Sigmoid colon (tissue), 7 donors: Measurements from ENCODE around the gene EXOC3L4. TPM values are rescaled to one million over a fixed set of nuclear protein-coding genes. Genes with fewer than 3 reads are reported as not detected.

Source experiments
- DNase-seq: peaks from one replicate; pipeline ENCODE4 v3.0.0-alpha.2; 2019
- H3K27ac ChIP-seq, 4 donors: fragments of 200-600 bp; sonication (generic); one replicate each; pipeline ENCODE4 v1.5.1; 2016 to 2019; ENCODE audit warnings: mild to moderate bottlenecking in 1 of 4
- H3K27me3 ChIP-seq, 3 donors: fragments of 200-600 bp; sonication (generic); one replicate each; pipeline ENCODE4 v1.5.1; 2019; ENCODE audit warnings: mild to moderate bottlenecking in 1 of 3
- H3K36me3 ChIP-seq, 4 donors: fragments of 200-600 bp; sonication (generic); one replicate each; pipeline ENCODE4 v1.5.1; 2016 to 2019
- H3K4me1 ChIP-seq, 4 donors: fragments of 200-600 bp; sonication (generic); one replicate each; pipeline ENCODE4 v1.5.1; 2017 to 2019
- H3K4me3 ChIP-seq, 4 donors: fragments of 200-600 bp; sonication (generic); one replicate each; pipeline ENCODE4 v1.5.1; 2017 to 2019; ENCODE audit warnings: mild to moderate bottlenecking in 2 of 4, moderate library complexity in 1 of 4
- H3K9me3 ChIP-seq, 4 donors: fragments of 200-600 bp in 3 of 4; sonication (generic) in 3 of 4; one replicate each; pipeline versions ENCODE4 v1.5.1 to v1.6.1; 2013 to 2019
- EP300 ChIP-seq, 4 donors: sonication (generic); formaldehyde crosslinking; IDR thresholded peaks; one replicate each; pipeline ENCODE4 v1.6.1; 2017; ENCODE audit warnings: antibody characterized with exemption in 4 of 4
- POLR2A ChIP-seq, 2 donors: fragments of 450-650 bp; IDR thresholded peaks; one replicate each; pipeline ENCODE4 v1.6.1; 2016; ENCODE audit warnings: antibody characterized with exemption in 2 of 2, mild to moderate bottlenecking in 2 of 2, moderate library complexity in 2 of 2
- POLR2AphosphoS5 ChIP-seq, 4 donors: sonication (generic); formaldehyde crosslinking; IDR thresholded peaks; one replicate each; pipeline ENCODE4 v1.6.1; 2017; ENCODE audit warnings: antibody characterized with exemption in 4 of 4
- WGBS, 2 donors: extraction: QIAGEN DNeasy Blood & Tissue Kit; methylation state at CpG; one replicate each; pipeline ENCODE4 v1.1.7; 2013; 5-methylcytosine and 5-hydroxymethylcytosine counted together
- intact Hi-C: fragments of 100-400 bp; cut with DNase I; formaldehyde crosslinking; loops from one replicate; pipeline ENCODE4 v1.15.1; 2023
- polyA plus RNA-seq, 3 donors: library from polyadenylated mRNA; stranded (reverse); fragments of 200-250 nt; gene quantifications; one replicate each; pipeline ENCODE4 v1.2.3, GENCODE V29; 2013
- total RNA-seq, 4 donors: library from RNA; depleted of rRNA; stranded (reverse); fragments of >200 nt; gene quantifications; one replicate each; pipeline ENCODE4 v1.1.0, GENCODE V29; 2016
- TF ChIP-seq, protein P1 (sequence below), 4 experiments: fragments of 450-650 bp in 3 of 4; fragments of 200-600 bp in 1 of 4; IDR thresholded peaks; one replicate each; pipeline ENCODE4 v1.5.1; 2016 to 2019; ENCODE audit warnings: antibody characterized with exemption in 4 of 4, mild to moderate bottlenecking in 3 of 4, moderate library complexity in 2 of 4
- donor health status: healthy with polysubstance abuse.
- donor health status: Bipolar disorder and iron deficiency.
- donor health status: healthy.

EXOC3L4 gene
- total and polyA plus RNA-seq, 7 donors, result 0.36 to 23.8 (median 1.8) TPM

DNA sequence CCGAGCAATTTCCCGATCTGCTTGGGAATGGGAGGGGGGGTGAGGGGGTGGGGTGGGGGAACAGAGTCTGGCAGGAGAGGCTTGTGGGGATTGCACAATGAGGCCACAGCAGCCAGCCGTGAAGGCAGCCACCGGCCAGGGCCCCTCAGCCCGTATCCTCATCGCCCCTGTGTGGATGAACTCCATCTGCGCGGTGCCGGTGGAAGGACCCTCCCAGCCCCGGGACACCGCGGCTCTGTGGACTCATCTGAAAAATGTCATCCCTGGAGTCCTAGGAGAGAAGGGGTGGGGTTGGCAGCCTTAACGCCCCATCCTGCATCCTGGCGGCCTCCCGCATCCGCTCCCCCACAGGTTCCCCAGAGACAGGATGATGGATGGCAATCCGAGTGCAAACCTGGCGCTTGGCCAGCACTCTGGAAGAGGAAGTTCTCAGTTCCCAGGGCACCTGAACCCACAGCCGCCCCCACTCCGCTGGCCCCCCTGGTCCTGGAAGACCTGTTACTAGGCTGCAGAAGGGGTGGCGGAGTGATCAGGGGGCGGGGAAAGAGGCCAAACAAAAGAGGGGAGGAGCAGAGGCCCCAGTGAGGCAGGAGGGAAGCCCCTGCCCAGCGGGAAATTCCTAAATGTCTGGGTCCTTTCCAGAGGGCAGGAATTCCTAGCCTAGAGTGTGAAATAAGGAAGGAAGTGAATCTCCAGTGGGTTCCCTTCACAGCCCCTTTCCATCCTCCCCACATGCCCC is 27.5 kb downstream of the EXOC3L4 start:
- H3K4me1 ChIP-seq, result peaks cover 0 to 68% (median 64%) of the 10 kb centered on the region in 4 donors
- no peaks in the 10 kb centered on the region for H3K36me3 ChIP-seq
- peak overlapping the region; percentile 44 to 78 (median 64) for H3K4me3 ChIP-seq
- intact Hi-C loops, result no loop called here
- peak; percentile 39 to 73 (median 54) for TF ChIP-seq POLR2AphosphoS5 (IDR thresholded peaks at IDR 0.05)
- TF ChIP-seq, protein P1, sequence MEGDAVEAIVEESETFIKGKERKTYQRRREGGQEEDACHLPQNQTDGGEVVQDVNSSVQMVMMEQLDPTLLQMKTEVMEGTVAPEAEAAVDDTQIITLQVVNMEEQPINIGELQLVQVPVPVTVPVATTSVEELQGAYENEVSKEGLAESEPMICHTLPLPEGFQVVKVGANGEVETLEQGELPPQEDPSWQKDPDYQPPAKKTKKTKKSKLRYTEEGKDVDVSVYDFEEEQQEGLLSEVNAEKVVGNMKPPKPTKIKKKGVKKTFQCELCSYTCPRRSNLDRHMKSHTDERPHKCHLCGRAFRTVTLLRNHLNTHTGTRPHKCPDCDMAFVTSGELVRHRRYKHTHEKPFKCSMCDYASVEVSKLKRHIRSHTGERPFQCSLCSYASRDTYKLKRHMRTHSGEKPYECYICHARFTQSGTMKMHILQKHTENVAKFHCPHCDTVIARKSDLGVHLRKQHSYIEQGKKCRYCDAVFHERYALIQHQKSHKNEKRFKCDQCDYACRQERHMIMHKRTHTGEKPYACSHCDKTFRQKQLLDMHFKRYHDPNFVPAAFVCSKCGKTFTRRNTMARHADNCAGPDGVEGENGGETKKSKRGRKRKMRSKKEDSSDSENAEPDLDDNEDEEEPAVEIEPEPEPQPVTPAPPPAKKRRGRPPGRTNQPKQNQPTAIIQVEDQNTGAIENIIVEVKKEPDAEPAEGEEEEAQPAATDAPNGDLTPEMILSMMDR (IDR thresholded peaks at IDR 0.05), result no peak
- H3K9me3 ChIP-seq, result no peaks in the 10 kb centered on the region
- peak overlapping the region; percentile 83 to 87 (median 86) for H3K27ac ChIP-seq
- 4 to 6% methylated on average over 23 of the region's 23 CpGs for WGBS, 2 donors
- peak; percentile 96 for DNase-seq
- H3K27me3 ChIP-seq, result peaks cover 0 to 22% (median 3%) of the 10 kb centered on the region in 3 donors

DNA sequence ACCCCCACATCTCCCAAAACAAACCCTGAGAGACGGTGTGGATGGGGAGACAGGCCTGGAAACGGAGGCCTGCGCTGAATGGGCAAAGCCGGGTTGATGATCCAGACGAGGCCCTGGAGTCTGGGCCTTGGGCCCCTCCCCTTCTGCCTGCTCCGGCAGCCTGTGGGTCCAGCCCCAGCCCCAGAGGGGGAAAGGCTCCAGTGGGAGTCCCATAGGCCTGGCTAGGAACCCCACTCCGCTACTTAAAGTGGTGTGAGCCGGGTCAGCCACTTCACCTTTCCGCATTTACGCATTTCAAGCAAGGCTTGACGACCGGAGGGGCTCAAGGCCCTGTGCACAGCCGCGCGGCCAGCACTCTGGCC is 28.0 kb downstream of the EXOC3L4 start:
- H3K27me3 ChIP-seq, result peaks cover 0 to 22% (median 3%) of the 10 kb centered on the region in 3 donors
- H3K36me3 ChIP-seq, result no peaks in the 10 kb centered on the region
- DNase-seq, result no peak
- intact Hi-C loops, result no loop called here
- WGBS, 2 donors, result 23 to 34% methylated on average over 15 of the region's 15 CpGs
- peak overlapping the region; percentile 44 to 78 (median 64) for H3K4me3 ChIP-seq
- H3K4me1 ChIP-seq, result peaks cover 0 to 72% (median 66%) of the 10 kb centered on the region in 4 donors
- no peak for TF ChIP-seq EP300 (IDR thresholded peaks at IDR 0.05)
- TF ChIP-seq POLR2A (IDR thresholded peaks at IDR 0.05), result no peak
- TF ChIP-seq POLR2AphosphoS5 (IDR thresholded peaks at IDR 0.05), result no peak
- TF ChIP-seq, protein P1 (IDR thresholded peaks at IDR 0.05), result no peak
- H3K9me3 ChIP-seq, result no peaks in the 10 kb centered on the region
- peak overlapping the region; percentile 83 to 87 (median 86) for H3K27ac ChIP-seq

DNA sequence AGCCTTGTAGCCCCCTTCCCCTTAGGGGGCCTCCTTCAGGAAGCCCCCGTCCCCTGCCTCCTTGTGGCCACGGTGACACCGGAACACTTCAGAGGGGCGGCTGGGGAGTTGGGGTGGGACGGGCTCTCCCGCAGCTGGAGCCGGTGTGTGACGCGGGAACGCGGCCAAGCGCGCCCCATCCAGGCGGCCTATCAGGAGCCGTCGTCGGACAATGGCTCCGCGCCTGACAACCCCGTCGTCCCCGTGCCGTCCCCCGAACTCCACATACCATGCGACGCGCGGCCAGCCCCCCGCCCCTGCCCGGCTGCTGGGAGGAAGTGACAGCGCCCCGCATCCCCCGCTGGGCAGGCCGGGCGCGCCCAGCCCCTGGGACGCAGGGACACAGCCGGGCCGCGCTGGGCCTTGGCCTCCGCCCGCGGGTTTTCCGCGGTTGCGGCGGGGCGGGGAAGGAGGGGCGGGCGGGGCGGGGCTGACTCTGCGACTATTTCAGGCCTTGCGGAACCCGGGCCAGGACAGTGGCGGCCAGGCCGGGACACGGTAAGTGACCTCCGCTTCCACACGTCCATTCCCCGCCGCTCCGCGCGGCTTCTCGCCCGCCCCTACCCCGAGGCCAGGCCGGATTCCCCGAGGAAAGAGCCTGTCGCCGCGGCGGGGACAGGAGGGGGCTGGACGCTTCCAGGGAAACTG is 28.6 kb downstream of the EXOC3L4 start, which contains the start of gene TNFAIP2:
TSS of gene TNFAIP2 (plus strand) at position 515 of the 687 bp plus-strand sequence. CDS start 2,997 bp downstream, outside the sequence.
- no peaks in the 10 kb centered on the region for H3K36me3 ChIP-seq
- TF ChIP-seq POLR2A (IDR thresholded peaks at IDR 0.05) (no peak), EP300 (IDR thresholded peaks at IDR 0.05) (no peak), POLR2AphosphoS5 (IDR thresholded peaks at IDR 0.05) (peak; percentile 28 to 77 (median 70))
- intact Hi-C loops, result no loop called here
- H3K4me3 ChIP-seq, result peak within 1 kb of the TSS; percentile 44 to 78 (median 64)
- H3K27me3 ChIP-seq, result peaks cover 0 to 22% (median 3%) of the 10 kb centered on the region in 3 donors
- 2% methylated on average over 74 of the region's 74 CpGs for WGBS, 2 donors
- no peaks in the 10 kb centered on the region for H3K9me3 ChIP-seq
- peak; percentile 84 for DNase-seq
- H3K27ac ChIP-seq, result peak within 1 kb of the TSS; percentile 83 to 87 (median 86)
- peaks cover 0 to 77% (median 68%) of the 10 kb centered on the region in 4 donors for H3K4me1 ChIP-seq

DNA sequence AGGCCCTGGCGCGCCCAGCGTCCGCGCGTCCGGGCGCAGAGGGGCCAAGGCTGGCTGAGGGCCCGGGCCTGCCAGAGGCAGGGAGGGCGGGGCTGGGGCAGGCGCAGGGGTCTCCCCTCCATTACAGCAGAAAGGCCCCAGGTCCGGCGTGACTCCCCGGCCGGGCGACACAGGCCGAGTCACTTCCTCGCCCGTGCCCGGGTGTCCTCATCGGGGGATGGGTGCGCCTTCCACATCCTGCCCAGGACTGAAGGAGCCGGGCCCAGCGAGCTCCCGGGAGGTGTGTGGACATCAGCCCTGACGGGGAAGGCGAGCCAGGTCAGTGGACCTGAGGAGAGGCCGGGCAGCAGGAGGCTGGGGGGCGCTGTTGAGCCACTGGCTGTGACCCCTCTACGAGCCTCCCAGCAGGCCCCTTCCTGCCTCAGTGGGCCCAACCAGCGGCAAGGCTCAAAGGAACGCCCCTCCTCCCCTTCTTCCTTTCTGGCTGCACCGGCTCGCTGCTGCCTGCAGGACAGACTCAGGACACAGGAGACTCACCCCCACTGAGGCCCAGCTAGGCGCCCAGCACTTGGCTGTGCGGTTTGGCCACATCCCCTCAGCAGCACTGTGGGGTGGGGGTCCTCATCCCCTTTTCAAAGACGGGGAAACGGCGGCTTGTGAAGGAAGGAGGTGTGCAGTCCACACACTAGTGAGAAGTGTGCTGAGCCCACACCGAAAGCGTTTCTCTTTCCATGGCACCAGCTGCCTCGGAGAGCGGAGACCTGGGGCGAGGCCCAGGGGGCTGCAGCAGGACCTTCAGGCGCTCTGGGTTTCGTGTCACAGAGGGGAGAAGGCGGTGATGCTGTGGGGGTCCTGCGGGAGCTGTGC is 29.3 kb downstream of the EXOC3L4 start:
- peak overlapping the region; percentile 44 to 78 (median 64) for H3K4me3 ChIP-seq
- TF ChIP-seq, protein P1 (IDR thresholded peaks at IDR 0.05), result peak in 2 of 4 experiments; percentile 33 to 46
- no peak for TF ChIP-seq POLR2A (IDR thresholded peaks at IDR 0.05)
- peaks cover 0 to 22% (median 3%) of the 10 kb centered on the region in 3 donors for H3K27me3 ChIP-seq
- no peaks in the 10 kb centered on the region for H3K9me3 ChIP-seq
- peak overlapping the region; percentile 83 to 87 (median 86) for H3K27ac ChIP-seq
- peak; percentile 87 for DNase-seq
- WGBS, 2 donors, result 16 to 18% methylated on average over 48 of the region's 48 CpGs
- H3K36me3 ChIP-seq, result no peaks in the 10 kb centered on the region
- peaks cover 0 to 78% (median 66%) of the 10 kb centered on the region in 4 donors for H3K4me1 ChIP-seq
- intact Hi-C loops, result no loop called here
